Head of caudate nucleus (tissue), 42 donors: ENCODE results near the gene G6PD.
"Not testable (repeated sequence)": the region's sequence is repeated elsewhere in the genome, so short reads cannot be mapped to it uniquely, and the experiment has no call there.

ENCODE experiments used
- DNase-seq, 42 donors: peaks; one replicate each; pipeline versions ENCODE4 v3.0.0 to v3.0.0-alpha.2; 2020 to 2021; ENCODE audit warnings: mixed read lengths in 7 of 42
- intact Hi-C: fragments of 100-400 bp; cut with DNase I; formaldehyde crosslinking; loops from one replicate; pipeline ENCODE4 v1.15.0; 2022

The G6PD gene

DNA sequence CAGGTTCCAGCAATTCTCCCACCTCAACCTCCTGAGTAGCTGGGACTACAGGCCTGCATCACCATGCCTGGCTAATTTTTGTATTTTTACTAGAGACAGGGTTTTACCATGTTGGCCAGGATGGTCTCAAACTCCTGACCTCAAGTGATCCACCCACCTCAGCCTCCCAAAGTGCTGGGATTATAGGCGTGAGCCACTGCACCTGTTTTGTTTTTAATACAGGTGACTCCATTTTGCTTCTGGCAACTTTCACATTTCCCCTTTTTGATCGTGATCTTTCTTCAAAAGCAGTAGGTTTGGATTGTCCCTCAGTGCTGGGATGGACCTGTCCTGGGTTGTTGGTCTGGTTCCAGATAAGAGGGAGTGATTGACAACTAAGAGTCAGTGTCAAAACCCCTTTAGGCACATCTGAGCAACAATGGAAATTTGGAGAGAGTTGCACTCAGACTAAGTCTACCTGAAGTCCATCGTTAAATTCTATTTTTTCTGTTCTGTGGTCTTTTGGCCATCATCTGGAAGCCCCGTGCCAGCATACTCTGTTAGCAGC, 50.0 kb downstream of the G6PD start:
- DNase-seq, intact Hi-C loops: not testable (repeated sequence)

DNA sequence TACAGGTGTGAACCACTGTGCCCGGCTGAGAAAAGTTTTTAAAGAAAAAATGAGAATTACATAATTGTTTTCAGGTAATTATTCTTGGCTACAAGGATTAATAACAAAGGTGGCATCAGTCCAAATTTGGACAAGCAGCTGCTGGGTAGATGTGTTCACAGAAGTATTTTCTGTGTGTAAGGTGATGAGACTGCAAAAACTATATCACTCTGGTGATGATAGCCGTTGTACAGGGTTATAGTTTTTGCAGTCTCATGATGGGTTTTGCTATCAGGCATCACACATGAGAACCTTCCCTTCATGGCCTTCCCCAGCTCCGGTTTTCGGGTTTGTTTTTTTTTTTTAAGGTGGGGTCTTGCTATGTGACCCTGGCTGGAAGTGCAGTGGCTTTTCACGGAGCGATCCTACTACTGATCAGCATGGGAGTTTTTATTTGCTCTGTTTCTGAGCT, 51.1 kb downstream of the G6PD start:
- no peak for DNase-seq
- intact Hi-C loops = no loop called here

DNA sequence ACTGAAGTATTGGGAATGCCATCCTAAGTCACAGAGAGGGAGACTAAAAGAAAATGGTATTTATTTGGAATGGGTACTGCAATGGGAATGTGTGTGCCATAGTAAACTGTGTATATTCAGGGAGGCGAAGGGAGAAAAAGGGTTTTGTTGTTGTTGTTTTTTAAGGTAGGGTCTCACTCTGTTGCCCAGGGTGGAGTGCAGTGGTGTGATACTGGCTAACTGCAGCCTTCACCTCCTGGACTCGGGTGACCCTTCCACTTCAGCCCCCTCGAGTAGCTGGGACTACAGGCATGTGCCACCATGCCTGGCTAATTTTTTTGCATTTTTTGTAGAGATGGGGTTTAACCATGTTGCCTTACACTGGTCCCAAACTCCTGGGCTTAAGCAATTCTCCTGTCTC, 51.9 kb downstream of the G6PD start:
- intact Hi-C loops = no loop called here
- DNase-seq = no peak

DNA sequence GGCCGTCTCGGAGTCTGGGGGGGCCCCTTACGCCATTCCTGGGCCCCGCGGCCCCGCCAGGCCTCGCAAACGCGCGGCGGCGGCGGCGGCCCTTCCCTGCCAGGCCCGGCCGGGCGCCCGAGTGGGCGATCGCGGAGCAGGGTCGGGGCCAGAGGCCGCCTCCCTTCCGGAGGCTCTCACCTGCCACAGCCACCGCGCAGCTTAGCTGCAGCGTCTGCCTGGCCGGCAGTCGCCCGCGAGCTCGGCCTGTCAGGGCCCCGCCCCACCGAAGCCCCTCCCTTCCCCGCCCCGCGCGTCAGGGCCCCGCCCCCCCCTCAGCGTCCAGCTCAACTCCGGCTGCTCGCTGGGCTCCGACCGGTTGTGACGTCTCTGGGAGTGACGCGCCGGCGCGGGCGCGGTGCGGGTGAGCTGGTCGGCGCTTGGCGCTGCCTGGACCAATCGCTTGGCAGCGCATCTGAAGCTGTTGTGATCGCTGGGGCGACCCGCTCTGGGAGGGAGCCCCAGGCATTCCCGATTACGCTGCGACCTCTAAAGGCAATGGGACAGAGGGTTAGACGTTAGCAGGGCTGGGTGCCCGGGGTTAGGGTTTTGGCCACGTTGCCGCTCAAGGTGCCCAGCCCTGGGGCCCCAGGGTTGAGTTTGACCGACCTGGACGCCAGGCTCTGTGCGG, 56.1 kb downstream of the G6PD start, which contains the start of gene SLC10A3:
Gene SLC10A3, minus strand, starts transcription at position 216 of the 670 bp plus-strand sequence. CDS start 1,689 bp downstream, outside the sequence.
- intact Hi-C loops = no loop called here
- peak; percentile 86 to 97 (median 94) for DNase-seq

DNA sequence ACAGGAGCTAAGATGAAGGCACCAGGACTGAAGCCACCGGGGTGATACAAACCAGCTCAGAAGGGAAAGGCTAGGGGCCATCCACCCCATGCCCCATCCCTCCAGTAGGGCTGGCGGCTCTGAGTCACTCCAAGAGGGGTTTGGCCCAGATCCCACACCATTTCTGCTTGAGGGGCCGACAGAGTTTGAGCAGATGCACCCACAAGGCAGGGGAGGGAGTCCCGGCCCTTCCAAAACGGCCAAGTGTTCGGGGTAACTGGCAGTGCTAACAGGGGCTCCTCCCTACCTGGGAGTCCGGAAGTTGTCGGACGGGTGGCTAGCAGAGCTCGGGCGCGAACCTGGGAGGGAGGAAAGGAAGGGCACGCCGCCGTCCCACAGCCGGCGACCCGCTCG, 56.6 kb downstream of the G6PD start:
- peak in 2 of 42 donors; percentile 13 to 24 for DNase-seq
- intact Hi-C loops = no loop called here

DNA sequence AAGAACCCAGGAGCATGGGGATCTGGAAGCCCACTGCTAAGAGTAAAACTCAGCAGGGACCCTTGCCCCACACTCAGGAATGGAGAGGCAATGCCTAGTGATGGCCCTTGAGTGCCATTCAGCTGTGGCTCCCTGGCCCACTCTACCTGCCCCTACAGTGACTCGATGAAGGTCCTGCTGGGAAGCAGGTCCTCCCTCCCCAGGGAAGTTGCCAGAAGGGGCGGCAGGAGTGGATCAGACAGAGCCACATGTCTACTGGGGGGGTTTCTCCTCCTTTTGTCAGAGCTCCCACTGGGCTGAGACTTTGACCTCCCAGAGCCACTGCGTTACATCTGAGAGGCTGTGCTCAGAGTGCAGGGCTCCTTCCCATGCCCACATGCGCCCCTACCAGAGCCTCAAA, 57.5 kb downstream of the G6PD start:
- DNase-seq = no peak
- intact Hi-C loops = no loop called here

DNA sequence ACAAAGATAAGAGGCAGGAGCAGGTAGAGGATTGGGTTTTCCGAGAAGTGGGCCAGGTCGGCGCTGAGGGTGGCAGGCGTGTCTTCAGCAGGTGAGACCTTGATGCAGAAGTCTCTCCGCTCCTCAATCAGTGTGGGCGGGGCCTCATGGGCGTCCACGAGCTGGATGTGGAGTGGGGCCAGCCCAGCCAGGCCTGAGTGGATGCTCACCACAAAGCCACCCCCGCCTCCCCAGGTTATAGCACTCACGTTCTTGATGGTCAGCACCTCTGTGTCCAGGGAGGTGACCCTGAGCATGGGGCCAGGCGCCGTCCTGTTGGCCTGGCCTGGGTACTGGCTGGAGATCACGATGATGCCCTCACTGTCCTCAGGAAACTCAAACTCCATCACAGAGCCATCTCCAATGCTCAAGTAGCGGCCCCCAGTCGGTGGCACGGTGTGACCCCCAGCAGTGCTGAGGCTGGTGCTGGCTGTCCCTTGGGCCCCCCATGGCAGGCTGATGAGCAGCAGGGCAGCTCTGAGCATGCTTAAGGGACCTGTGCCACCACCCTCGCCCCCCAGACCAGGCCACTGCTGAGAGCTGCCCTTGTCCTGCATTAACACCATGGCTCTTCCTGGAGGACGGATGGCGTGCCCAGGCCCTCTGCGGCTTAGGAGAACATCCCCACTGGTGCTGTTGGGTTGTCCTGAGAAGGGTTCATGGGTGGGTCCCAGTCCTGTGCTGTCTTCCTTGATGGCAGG, 58.1 kb downstream of the G6PD start:
- intact Hi-C loops = no loop called here
- DNase-seq = no peak

DNA sequence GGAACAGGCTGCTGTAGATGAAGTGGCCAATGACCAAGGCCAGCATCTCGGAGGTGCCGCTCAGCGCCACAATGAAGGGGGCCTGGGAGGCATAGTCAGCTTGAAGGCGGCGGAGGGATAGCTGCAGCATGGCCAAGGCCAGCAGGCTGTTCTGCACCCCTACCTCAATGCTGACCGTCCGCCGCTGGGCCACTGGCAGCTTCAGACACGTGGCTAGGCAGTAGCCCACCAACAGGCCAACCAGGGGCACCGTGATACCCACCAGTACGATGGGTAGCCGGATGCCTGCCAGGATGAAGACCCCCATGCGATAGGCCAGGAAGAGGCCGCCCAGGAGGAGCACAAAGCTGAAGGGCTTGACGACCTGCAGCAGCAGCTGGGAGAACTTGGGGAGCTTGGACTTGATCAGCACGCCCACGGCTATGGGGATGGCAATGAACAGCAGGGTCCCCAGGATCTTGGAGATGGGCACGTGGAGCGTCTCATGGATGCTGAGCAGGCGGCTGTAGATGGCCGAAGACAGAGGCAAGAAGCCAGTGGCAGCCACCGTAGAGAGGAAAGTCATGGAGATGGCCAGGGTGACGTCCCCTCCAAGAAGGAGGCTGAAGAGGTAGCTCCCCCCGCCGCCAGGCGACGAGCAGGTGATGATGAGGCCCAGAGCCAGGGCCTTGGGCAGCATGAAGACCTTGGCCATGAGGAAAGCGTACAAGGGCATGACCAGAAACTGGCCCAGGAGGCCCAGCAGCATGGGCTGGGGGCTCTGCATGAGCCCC, 58.9 kb downstream of the G6PD start:
- no peak for DNase-seq
- intact Hi-C loops = no loop called here

DNA sequence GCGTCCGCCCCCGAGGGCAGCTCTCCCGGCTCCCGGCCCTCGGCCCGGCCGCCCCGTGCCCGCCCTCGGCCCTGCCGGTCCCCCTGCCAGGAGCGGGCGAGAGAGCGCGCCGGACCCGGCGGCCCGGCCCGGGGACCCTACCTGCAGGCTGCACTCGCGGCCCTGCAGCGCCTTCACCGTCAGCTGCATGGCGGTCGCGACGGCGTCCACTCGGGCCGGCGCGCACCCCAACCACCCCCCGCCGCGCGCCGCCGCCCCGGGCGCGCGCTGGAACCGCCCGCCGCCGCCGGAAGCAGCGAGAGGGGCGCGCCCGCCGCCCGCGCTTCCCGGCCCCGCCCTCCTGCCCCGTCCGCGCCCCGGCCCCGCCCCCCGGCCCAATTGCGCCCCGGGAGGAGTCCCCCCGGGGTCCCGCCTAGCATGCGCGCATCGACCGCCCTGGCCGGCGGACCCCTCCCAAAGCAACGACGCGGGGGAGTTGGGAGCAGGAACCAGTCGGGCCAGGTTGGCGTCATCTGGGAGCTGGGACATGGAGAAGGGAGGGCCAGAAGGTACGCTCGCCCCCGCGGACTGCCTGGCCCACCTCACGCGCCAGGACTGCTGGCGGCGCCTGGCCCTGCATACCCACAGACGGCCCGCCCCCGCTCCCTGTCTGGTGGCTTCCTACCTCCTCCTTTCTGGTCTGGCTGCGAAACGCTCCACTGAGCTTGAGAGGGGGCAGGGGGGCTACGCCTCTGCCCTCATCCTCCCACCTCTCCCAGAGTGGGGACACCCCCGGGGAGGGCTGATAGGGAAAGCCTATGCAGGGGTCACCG, 60.0 kb downstream of the G6PD start, which contains the start of gene UBL4A:
Gene UBL4A, minus strand, starts transcription at position 220 of the 812 bp plus-strand sequence. Its CDS starts 31 bp downstream, at position 189.
- DNase-seq = peak in 34 of 42 donors; percentile 20 to 76 (median 47)
- intact Hi-C loops = no loop called here

DNA sequence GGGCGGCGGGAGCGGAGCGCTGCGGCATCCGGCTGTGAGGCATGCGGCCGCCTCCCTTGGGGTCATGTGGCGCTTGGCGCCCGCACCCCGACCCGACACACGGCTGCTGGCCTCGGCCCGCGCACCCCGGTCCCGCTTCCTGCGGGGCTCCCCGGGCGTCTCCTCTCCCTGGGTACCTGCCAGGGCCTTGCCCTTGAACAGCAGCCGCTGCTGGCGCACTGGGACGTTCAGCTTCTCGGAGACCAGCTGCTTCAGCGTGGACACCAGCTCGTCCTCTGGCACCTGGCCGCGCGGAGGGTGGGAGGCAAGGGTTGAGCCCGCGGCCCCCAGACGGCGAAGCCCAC, 60.6 kb downstream of the G6PD start:
- intact Hi-C loops = no loop called here
- peak in 18 of 42 donors; percentile 7 to 54 (median 33) for DNase-seq

DNA sequence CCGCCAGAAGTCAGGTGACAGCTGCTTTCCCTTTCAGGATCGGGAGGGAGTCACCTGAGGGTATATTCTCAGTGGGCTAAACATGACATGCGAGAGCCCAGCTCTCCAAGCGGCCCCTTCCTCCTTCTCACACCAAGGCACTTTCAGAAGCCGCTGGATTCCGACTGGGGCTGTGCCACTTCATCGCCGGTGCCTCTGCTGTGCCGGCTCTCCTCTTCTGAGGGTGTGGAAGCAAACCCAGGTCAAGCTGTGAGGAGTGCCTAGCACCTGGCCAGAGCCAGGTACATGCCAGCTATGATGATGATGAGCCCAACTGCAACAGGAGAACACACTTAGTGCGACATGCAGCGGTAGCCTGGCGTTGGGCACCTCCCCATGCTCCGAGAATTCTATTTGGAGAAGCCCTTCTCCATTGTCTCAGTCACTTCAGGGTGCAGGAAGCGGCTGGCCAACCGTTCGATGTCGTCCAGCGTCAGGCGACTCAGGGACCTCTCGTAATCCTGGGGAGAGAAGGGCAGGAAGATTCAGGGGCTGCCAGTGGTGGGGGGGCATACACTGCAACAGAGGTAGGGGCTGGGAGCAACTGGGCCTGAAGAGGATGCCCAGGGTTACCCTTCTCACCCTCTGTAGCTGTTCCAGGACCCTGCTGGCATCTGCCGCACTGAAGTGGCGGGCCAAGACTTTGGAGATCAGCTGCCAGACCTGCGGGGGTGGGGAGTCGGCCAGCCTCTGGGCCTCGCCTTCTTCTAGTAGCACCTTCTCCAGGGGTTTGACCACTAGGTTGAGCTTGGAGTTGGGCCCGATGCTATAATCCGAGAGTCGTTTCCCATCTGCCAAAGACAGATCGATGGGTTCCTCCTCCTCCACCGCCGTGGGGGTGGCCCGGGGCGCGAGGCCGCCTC, 61.2 kb downstream of the G6PD start:
- DNase-seq = peak in 1 of 42 donors; percentile 17
- intact Hi-C loops = no loop called here

DNA sequence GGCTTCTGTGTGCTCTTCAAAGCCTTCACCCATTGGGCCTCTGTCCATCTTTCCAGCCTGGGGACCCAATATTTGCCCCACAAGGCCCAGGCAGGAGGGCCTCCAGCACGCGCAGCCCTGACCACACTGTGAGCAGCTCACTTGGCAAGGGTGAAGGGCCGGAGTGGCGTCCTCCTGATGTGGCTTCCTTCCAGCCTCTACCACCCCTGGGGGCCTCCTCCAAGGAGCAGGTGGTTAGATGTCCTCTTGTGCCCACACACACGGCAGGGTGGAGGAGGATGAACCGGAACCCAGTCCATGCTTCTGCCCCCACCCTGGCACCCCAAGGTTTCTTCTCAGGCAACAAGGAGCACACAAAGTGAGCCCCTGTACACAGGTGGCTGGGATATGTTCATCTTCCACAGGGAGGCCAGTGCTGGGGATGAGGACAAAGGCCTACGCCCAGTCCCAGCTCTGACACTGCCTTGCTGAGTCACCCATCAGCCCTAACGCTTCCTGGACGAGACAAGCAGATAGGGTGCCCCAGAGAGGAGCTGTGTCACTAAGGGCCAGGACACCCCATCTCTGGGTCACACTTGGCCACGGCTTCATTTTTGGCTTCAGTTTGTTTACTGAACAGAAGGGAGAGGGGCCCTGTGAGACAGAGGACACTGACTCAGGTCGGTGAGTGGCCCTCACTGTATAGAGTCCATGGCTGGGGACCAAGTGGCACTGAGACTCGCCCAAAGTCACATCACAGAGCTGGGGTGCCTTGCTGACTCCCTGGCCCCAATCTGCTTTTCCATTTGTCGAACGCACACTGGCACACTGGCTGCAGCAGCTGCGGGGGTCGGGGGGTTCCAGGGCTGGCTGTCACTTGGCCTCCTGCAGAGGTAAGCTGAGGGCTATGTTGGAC, 62.1 kb downstream of the G6PD start:
- intact Hi-C loops = no loop called here
- no peak for DNase-seq

DNA sequence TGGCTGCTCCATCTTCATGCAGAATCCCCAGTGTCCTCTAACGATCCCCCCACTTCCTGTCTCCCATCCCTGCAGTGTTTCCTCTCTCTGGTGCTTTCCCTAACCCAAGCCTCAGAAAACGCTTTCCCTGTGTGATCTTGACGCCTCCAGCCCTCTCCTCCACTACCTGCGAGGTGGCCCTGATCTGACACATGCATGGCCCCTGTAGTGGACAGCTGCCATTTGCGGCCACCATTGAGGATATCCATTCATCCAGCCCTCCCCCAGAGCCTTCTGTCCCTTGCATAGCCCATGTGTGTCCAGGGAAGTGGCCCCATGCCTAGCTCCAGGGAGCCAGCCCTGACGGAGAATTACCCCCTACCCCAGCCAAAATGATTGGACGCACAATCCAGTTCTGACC, 63.3 kb downstream of the G6PD start:
- no peak for DNase-seq
- intact Hi-C loops = no loop called here

DNA sequence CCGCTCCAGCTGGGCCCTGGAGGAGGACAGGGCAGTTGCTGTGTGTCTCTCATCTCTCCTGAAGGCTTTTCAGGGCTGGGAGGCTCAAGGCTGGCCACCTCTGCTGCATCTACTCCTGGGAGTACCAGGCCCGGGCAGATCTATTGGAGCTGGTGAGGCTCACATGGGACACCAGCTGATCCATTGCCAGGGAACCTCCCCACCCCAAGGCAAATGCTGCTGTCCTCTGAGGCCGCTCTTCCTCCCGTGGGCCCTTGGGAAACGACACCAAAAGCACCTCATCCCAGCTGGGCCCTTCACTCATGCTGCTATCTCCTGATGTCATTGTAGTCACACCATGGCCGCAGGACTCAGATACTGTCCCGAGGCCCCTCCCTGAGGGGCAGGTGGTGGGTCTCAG, 63.9 kb downstream of the G6PD start:
- DNase-seq = no peak

DNA sequence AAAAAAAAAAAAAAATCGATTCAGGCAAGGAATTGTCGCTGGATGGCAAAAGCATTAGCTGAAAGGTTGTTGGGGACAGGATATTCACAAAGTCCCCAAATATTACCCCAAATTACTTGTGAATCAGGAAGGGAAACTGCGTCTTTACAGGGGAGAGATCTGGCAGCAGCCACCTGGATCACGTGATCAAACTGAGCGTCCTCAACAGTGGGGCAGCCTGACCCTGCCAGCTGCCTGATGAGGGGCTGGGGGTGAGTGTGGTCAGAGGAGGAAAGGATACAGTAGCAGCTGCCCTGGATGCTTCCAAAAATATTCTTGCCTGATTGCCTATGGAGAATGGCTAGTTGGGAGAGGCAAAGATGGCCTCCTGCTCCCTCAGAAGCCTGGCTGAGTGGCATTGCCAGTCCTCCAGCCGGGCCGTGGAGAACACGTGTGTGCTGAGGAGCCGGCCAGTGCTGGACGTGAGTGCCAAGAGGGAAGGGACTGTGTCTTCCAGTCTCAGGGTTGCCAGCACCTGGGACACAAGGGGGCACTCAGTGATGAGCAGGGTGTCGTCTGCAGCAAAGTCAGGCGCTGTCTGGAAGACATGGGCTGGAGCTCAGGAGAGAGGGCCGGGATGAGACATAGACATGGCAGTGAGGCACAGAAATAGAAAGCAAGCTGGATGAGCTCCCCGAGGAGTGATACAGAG, 64.6 kb downstream of the G6PD start:
- no peak for DNase-seq
- intact Hi-C loops = no loop called here

More for the DNA sequence above, 63.9 kb downstream of the G6PD start:
- intact Hi-C loops = no loop called here
